GM10266 (cell line): ENCODE data around the gene SPINT1.
A peak's percentile ranks its signal among the peaks of the same experiment; 100 is the strongest.

Experiments used
- DNase-seq: peaks from one replicate; pipeline ENCODE4 v3.0.0; 2012; ENCODE audit errors: extremely low spot score
- TF ChIP-seq, protein P1 (sequence below): IDR thresholded peaks from 2 replicates; pipeline ENCODE4 v1.5.1; 2012; ENCODE audit warnings: mild to moderate bottlenecking, low read depth; ENCODE audit not compliant: control insufficient read depth, insufficient read depth; ENCODE audit errors: missing control alignments

Gene SPINT1

GRCh38 chr15:40893733-40894680, 50.2 kb downstream of the SPINT1 start, which contains the start of gene VPS18:
Gene VPS18 (plus strand): TSS chr15:40894450. CDS start chr15:40894769, 319 bp downstream.
- peak; percentile 92 for DNase-seq
- TF ChIP-seq, protein P1, sequence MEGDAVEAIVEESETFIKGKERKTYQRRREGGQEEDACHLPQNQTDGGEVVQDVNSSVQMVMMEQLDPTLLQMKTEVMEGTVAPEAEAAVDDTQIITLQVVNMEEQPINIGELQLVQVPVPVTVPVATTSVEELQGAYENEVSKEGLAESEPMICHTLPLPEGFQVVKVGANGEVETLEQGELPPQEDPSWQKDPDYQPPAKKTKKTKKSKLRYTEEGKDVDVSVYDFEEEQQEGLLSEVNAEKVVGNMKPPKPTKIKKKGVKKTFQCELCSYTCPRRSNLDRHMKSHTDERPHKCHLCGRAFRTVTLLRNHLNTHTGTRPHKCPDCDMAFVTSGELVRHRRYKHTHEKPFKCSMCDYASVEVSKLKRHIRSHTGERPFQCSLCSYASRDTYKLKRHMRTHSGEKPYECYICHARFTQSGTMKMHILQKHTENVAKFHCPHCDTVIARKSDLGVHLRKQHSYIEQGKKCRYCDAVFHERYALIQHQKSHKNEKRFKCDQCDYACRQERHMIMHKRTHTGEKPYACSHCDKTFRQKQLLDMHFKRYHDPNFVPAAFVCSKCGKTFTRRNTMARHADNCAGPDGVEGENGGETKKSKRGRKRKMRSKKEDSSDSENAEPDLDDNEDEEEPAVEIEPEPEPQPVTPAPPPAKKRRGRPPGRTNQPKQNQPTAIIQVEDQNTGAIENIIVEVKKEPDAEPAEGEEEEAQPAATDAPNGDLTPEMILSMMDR, result peak; percentile 93

DNA sequence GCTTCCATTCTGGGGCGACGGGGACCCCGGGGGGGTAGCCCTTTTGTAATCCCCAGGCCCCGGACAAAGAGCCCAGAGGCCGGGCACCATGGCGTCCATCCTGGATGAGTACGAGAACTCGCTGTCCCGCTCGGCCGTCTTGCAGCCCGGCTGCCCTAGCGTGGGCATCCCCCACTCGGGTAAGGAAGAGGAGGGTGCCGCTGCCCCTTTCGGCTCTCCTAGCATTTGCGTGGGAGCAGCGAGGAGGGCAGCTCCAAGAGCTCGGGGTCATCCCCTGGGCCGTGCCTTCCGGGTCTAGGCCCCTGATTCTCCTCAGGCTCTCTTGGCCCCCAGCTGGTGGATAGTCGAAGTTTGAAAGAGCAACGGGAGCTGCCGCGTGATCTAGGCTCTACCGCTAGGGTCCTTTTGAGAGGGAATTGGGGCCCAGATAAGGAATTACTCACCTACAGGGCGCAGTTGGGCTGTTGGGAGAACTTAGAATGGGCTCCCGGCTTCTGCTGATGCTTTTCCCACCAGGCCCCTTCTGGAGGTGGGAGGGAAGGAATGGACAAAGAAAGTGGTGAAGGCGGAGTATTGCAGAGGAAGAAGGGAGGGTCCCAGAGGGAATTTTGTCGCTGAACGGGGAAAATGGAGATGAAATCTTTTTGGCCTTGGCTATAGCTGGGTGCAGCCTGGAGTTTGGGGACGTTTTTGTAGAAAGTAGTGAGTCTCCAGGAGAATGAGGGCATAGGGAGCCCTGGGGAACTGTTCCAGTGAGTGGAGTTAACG, 51.0 kb downstream of the SPINT1 start:
- no peak for DNase-seq
- TF ChIP-seq, protein P1, result peak; percentile 33

- no peak for DNase-seq
- TF ChIP-seq, protein P1, result no peak
Observed at GRCh38 chr15:40899536-40900207, 55.8 kb downstream of the SPINT1 start.

- no peak for DNase-seq
- TF ChIP-seq, protein P1, result no peak
Observed at GRCh38 chr15:40900256-40901052, 56.6 kb downstream of the SPINT1 start.

DNA sequence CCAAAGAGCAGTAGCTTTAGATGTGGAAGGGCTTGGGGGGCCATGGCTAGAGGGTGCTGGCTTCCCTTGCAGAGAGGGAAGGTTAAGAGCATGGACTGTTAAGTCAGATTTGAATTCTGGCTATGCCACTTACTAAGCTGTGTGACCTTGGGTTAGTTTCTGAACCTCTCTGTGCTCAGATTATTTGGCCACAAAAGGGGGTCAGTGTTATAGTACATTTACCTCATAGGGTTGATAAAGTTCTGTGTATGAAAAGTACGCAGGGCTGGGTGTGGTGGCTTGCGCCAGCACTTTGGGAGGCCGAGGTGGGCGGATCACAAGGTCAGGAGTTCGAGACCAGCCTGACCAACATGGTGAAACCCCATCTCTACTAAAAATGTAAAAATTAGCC, 57.2 kb downstream of the SPINT1 start:
- no peak for DNase-seq
- TF ChIP-seq, protein P1, result no peak
